ENCODE measurements around the gene PP2D1. TPM values are rescaled to one million over a fixed set of nuclear protein-coding genes. Genes with fewer than 3 reads are reported as not detected.
"Not testable (repeated sequence)": the region's sequence is repeated elsewhere in the genome, so short reads cannot be mapped to it uniquely, and the experiment has no call there.

PP2D1 gene
- total RNA-seq, 1 experiment from 2014 or later = not detected

GRCh38 chr3:20027136-20027535, 15.1 kb upstream of the PP2D1 start (continued):
- no peak for TF ChIP-seq MYBL2 (CRISPR knock-in tag; IDR thresholded peaks at IDR 0.05)

GRCh38 chr3:20023623-20024405, 11.8 kb upstream of the PP2D1 start:
- ChIA-PET POLR2A (no interaction called here), CTCF (no interaction called here)
- H3K4me1 Mint-ChIP-seq = peaks cover 7% of the 10 kb centered on the region

GRCh38 chr3:20022954-20023622, 11.0 kb upstream of the PP2D1 start:
- H3K4me1 Mint-ChIP-seq = peaks cover 5% of the 10 kb centered on the region; the same call in 1 of the 2 replicates
- H3K4me3 Mint-ChIP-seq = no peak overlapping the region
- ATAC-seq = no peak
- H3K27me3 Mint-ChIP-seq (ENCODE audit: low read depth) = no peaks in the 10 kb centered on the region
- CTCF ChIA-PET = no interaction called here
- H3K36me3 Mint-ChIP-seq = no peaks in the 10 kb centered on the region
- DNase-seq (ENCODE audit: low spot score) = no peak
- POLR2A ChIA-PET = no interaction called here
- H3K27ac Mint-ChIP-seq = no peak overlapping the region
- no peak for TF ChIP-seq AFF4 (CRISPR knock-in tag; IDR thresholded peaks at IDR 0.05; ENCODE audit: borderline replicate concordance)
- no peak for TF ChIP-seq ZNF416 (CRISPR knock-in tag; IDR thresholded peaks at IDR 0.05)
- no peak for TF ChIP-seq ZNF423 (CRISPR knock-in tag; IDR thresholded peaks at IDR 0.05)
- TF ChIP-seq RELA (CRISPR knock-in tag; IDR thresholded peaks at IDR 0.05; ENCODE audit: borderline replicate concordance) = no peak
- TF ChIP-seq MXD4 (CRISPR knock-in tag; IDR thresholded peaks at IDR 0.05; ENCODE audit: borderline replicate concordance) = no peak
- TF ChIP-seq NR3C1 (CRISPR knock-in tag; conservative IDR thresholded peaks at IDR 0.05; ENCODE audit: low read depth) = no peak
- no peak for TF ChIP-seq FOXP1 (CRISPR knock-in tag; IDR thresholded peaks at IDR 0.05; ENCODE audit: borderline replicate concordance)
- no peak for TF ChIP-seq STAT6 (CRISPR knock-in tag; conservative IDR thresholded peaks at IDR 0.05; ENCODE audit: low read depth)
- no peak for TF ChIP-seq FOXK1 (CRISPR knock-in tag; IDR thresholded peaks at IDR 0.05)
- TF ChIP-seq ERG (CRISPR knock-in tag; IDR thresholded peaks at IDR 0.05) = no peak
- H3K9me3 Mint-ChIP-seq = no peaks in the 10 kb centered on the region

More at GRCh38 chr3:20023623-20024405, 11.8 kb upstream of the PP2D1 start:
- Mint-ChIP-seq H3K27me3 (ENCODE audit: low read depth) (no peaks in the 10 kb centered on the region), H3K4me3 (no peak overlapping the region), H3K9me3 (no peaks in the 10 kb centered on the region), H3K27ac (peak overlapping the region; percentile 47), H3K36me3 (no peaks in the 10 kb centered on the region)
- ATAC-seq (peak; percentile 44; the same call in 1 of the 2 replicates), DNase-seq (ENCODE audit: low spot score) (no peak)
- TF ChIP-seq CTCF (IDR thresholded peaks at IDR 0.05) = no peak
- TF ChIP-seq RELA (CRISPR knock-in tag; IDR thresholded peaks at IDR 0.05; ENCODE audit: borderline replicate concordance) = no peak
- no peak for TF ChIP-seq PREB (CRISPR knock-in tag; IDR thresholded peaks at IDR 0.05; ENCODE audit: borderline replicate concordance)
- no peak for TF ChIP-seq TCF7 (CRISPR knock-in tag; IDR thresholded peaks at IDR 0.05; ENCODE audit: low read depth)
- TF ChIP-seq CREB1 (CRISPR knock-in tag; IDR thresholded peaks at IDR 0.05) = no peak
- no peak for TF ChIP-seq ZNF671 (CRISPR knock-in tag; IDR thresholded peaks at IDR 0.05)

- H3K4me1 Mint-ChIP-seq; DNase-seq (ENCODE audit: low spot score); POLR2A ChIA-PET; H3K36me3 Mint-ChIP-seq; H3K9me3 Mint-ChIP-seq; H3K27ac Mint-ChIP-seq; H3K4me3 Mint-ChIP-seq; ATAC-seq; H3K27me3 Mint-ChIP-seq (ENCODE audit: low read depth): not testable (repeated sequence)
- CTCF ChIA-PET = interaction anchor here (0.6 kb wide), 1 partner anchor 1391 kb away, joined by 3 read pairs; no protein-coding TSS in a partner anchor
These were observed 4.0 kb upstream of the PP2D1 start for GRCh38 chr3:20016076-20016475.

Measured in WTC11 (cell line).